Trophoblast cell (in vitro differentiated cells and primary cell): ENCODE data around the gene ADSS1.

Experiments used
- DNase-seq, 2 donors: peaks; one replicate each; pipeline ENCODE4 v3.0.0-alpha.2; 2016
- H2AFZ ChIP-seq: 2 replicates; pipeline ENCODE4 v1.6.1; 2013; ENCODE audit warnings: low read length, moderate library complexity, mild to moderate bottlenecking; ENCODE audit not compliant: insufficient read depth, poor library complexity
- H2AK5ac ChIP-seq: 2 replicates; pipeline ENCODE4 v1.6.1; 2013; ENCODE audit warnings: mild to moderate bottlenecking, low read length
- H2BK120ac ChIP-seq: 2 replicates; pipeline ENCODE4 v1.6.1; 2013; ENCODE audit warnings: low read length, mild to moderate bottlenecking, moderate library complexity; ENCODE audit not compliant: insufficient read depth, poor library complexity
- H2BK12ac ChIP-seq: 2 replicates; pipeline ENCODE4 v1.6.1; 2013; ENCODE audit warnings: mild to moderate bottlenecking, low read length, moderate library complexity
- H2BK5ac ChIP-seq: 2 replicates; pipeline ENCODE4 v1.6.1; 2013; ENCODE audit warnings: low read length, low read depth, moderate library complexity, mild to moderate bottlenecking; ENCODE audit not compliant: poor library complexity
- H3K14ac ChIP-seq: 2 replicates; pipeline ENCODE4 v1.6.1; 2013; ENCODE audit warnings: mild to moderate bottlenecking, low read length
- H3K18ac ChIP-seq: 2 replicates; pipeline ENCODE4 v1.6.1; 2013; ENCODE audit warnings: mild to moderate bottlenecking, low read length
- H3K23ac ChIP-seq: 2 replicates; pipeline ENCODE4 v1.6.1; 2013; ENCODE audit warnings: low read length
- H3K27ac ChIP-seq: 2 replicates; pipeline ENCODE4 v1.5.1; 2013; ENCODE audit warnings: low read depth, mild to moderate bottlenecking, inconsistent platforms, low read length, moderate library complexity
- H3K27me3 ChIP-seq: 2 replicates; pipeline ENCODE4 v1.6.1; 2013; ENCODE audit warnings: inconsistent platforms, mild to moderate bottlenecking, low read length, moderate library complexity; ENCODE audit not compliant: insufficient read depth
- H3K36me3 ChIP-seq, 2 experiments: 1 replicate in 1 of 2; 2 replicates in 1 of 2; pipeline ENCODE4 v1.6.1; 2013; ENCODE audit warnings: low read length in 2 of 2, mild to moderate bottlenecking in 2 of 2, moderate library complexity in 1 of 2; ENCODE audit not compliant: insufficient read depth in 2 of 2, control insufficient read depth in 1 of 2
- H3K4ac ChIP-seq: 2 replicates; pipeline ENCODE4 v1.6.1; 2013; ENCODE audit warnings: low read depth, mild to moderate bottlenecking, low read length, moderate library complexity
- H3K4me1 ChIP-seq, 2 experiments: 1 replicate in 1 of 2; 2 replicates in 1 of 2; pipeline ENCODE4 v1.6.1; 2013; ENCODE audit warnings: low read length in 2 of 2, mild to moderate bottlenecking in 2 of 2, moderate library complexity in 1 of 2; ENCODE audit not compliant: insufficient read depth in 2 of 2, control insufficient read depth in 1 of 2
- H3K4me2 ChIP-seq: 2 replicates; pipeline ENCODE4 v1.6.1; 2013; ENCODE audit warnings: inconsistent platforms, mild to moderate bottlenecking, low read length, moderate library complexity
- H3K4me3 ChIP-seq: 2 replicates; pipeline ENCODE4 v1.5.1; 2013; ENCODE audit warnings: mild to moderate bottlenecking, low read depth, low read length, inconsistent platforms
- H3K79me1 ChIP-seq: one replicate; pipeline ENCODE4 v1.6.1; 2013; ENCODE audit warnings: low read length
- H3K79me2 ChIP-seq: 2 replicates; pipeline ENCODE4 v1.6.1; 2013; ENCODE audit warnings: low read length, mild to moderate bottlenecking; ENCODE audit not compliant: control insufficient read depth, insufficient read depth, poor library complexity
- H3K9ac ChIP-seq: 2 replicates; pipeline ENCODE4 v1.6.1; 2013; ENCODE audit warnings: mild to moderate bottlenecking, low read length
- H3K9me3 ChIP-seq: 2 replicates; pipeline ENCODE4 v1.6.1; 2013; ENCODE audit warnings: low read depth, mild to moderate bottlenecking, control low read depth, inconsistent platforms, low read length; ENCODE audit not compliant: insufficient read depth
- H4K12ac ChIP-seq: 2 replicates; pipeline ENCODE4 v1.6.1; 2013; ENCODE audit warnings: low read depth, mild to moderate bottlenecking, low read length, moderate library complexity
- H4K8ac ChIP-seq: 2 replicates; pipeline ENCODE4 v1.6.1; 2013; ENCODE audit warnings: low read depth, mild to moderate bottlenecking, low read length, moderate library complexity
- H4K91ac ChIP-seq: one replicate; pipeline ENCODE4 v1.6.1; 2013; ENCODE audit warnings: low read depth, mild to moderate bottlenecking, low read length, moderate library complexity
- WGBS: extraction: QIAGEN DNeasy Blood & Tissue Kit; methylation state at CpG from one replicate; pipeline ENCODE4 v1.1.7; 2013; ENCODE audit warnings: missing lambda C conversion rate; ENCODE audit not compliant: insufficient read length, insufficient coverage; ENCODE audit errors: extremely low coverage; 5-methylcytosine and 5-hydroxymethylcytosine counted together

The ADSS1 gene

DNA sequence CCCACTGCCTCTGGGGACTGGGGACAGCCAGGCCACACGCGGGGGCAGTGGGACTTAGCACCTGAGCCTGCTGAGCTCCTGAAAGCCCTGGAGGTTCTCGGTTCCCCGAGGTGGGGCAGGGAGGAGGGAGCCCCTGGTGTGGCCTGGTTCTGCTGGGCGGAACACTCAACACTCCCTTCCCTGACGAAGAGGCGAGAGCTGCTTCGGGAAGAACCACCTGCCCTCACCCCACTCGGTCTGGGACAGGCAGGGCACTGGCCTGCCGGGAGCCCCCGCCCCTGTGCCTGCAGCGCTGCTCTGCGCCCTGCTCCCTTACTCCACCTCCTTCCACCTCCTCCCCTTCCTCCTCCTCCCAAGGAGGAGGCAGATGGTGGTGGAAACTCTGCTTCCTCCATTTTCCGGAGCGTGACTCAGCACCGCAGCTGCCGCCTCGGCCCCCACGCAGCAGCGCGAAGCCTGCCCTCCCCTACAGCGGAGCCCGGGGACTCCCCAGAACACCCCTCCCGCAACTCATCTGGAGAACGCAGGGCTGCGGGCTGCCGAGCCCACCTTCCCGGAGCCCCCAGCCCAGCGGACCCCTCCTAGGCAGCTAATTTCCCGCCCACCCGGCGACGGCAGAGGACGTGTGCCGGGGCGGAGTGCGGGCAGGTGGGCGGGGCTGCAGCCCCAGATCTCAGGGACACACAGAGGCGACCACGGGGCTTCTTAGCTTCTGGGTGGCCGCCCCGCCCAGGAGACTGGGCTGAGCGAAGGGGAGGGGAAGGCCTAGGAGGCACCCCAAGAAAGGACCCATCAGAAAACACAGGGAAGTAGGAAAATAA is 46.3 kb upstream of the ADSS1 start:
- H3K9ac ChIP-seq, result peak overlapping the region; percentile 80
- DNase-seq, result peak; percentile 71 to 81
- H3K23ac ChIP-seq, result no peak overlapping the region
- H3K36me3 ChIP-seq, result no peaks in the 10 kb centered on the region
- peaks cover 47 to 53% of the 10 kb centered on the region in 2 experiments for H3K4me1 ChIP-seq
- no peaks in the 10 kb centered on the region for H3K9me3 ChIP-seq
- peak overlapping the region; percentile 97 for H2BK5ac ChIP-seq
- H3K79me1 ChIP-seq, result peaks cover 58% of the 10 kb centered on the region
- peak overlapping the region; percentile 100 for H4K8ac ChIP-seq
- peak overlapping the region; percentile 96 for H3K27ac ChIP-seq
- H2BK120ac ChIP-seq, result peak overlapping the region; percentile 99
- H2AK5ac ChIP-seq, result peak overlapping the region; percentile 100
- H2AFZ ChIP-seq, result peak overlapping the region; percentile 95
- no peaks in the 10 kb centered on the region for H3K27me3 ChIP-seq
- peak overlapping the region; percentile 85 for H2BK12ac ChIP-seq
- no CpG with 5 or more reads among the region's 43 CpGs for WGBS
- H3K18ac ChIP-seq, result peak overlapping the region; percentile 85
- peak overlapping the region; percentile 72 for H3K4me2 ChIP-seq
- peak overlapping the region; percentile 46 for H3K4me3 ChIP-seq
- H3K14ac ChIP-seq, result peak overlapping the region; percentile 98
- H4K91ac ChIP-seq, result peak overlapping the region; percentile 99
- H3K4ac ChIP-seq, result peak overlapping the region; percentile 93
- H4K12ac ChIP-seq, result peak overlapping the region; percentile 97
- peaks cover 23% of the 10 kb centered on the region for H3K79me2 ChIP-seq

DNA sequence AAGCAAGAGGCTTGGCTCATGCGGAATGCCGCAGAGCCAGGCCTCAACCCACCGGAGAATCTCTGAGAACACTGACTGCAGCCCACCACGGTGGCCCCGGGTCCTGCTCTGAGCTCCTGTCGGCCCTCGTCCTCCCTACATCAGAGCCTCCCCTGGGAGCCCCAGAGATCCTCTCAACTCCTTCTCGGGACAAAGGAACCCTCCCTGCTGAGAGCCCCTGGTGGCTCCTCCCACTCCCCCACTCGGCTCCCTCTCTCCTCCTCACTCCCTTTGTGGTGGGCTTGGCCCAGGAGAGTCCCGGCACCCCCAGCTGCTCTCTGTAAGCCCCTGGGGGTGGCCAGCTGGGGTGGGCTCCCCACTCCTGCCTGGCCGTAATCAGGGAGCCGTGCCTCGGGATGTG is 45.7 kb upstream of the ADSS1 start:
- H3K4me2 ChIP-seq, result peak overlapping the region; percentile 72
- no peaks in the 10 kb centered on the region for H3K36me3 ChIP-seq
- peak overlapping the region; percentile 85 for H2BK12ac ChIP-seq
- H2AK5ac ChIP-seq, result peak overlapping the region; percentile 87
- H2BK120ac ChIP-seq, result peak overlapping the region; percentile 99
- H4K91ac ChIP-seq, result peak overlapping the region; percentile 99
- no peak overlapping the region for H3K23ac ChIP-seq
- H2AFZ ChIP-seq, result peak overlapping the region; percentile 46
- peaks cover 52 to 55% of the 10 kb centered on the region in 2 experiments for H3K4me1 ChIP-seq
- peak overlapping the region; percentile 85 for H3K18ac ChIP-seq
- peak overlapping the region; percentile 93 for H3K4ac ChIP-seq
- H3K79me2 ChIP-seq, result peaks cover 24% of the 10 kb centered on the region
- H3K4me3 ChIP-seq, result no peak overlapping the region
- H3K9ac ChIP-seq, result no peak overlapping the region
- H3K9me3 ChIP-seq, result no peaks in the 10 kb centered on the region
- peaks cover 63% of the 10 kb centered on the region for H3K79me1 ChIP-seq
- peak overlapping the region; percentile 100 for H4K8ac ChIP-seq
- peak overlapping the region; percentile 96 for H3K27ac ChIP-seq
- peak overlapping the region; percentile 97 for H2BK5ac ChIP-seq
- peak overlapping the region; percentile 98 for H3K14ac ChIP-seq
- no CpG with 5 or more reads among the region's 13 CpGs for WGBS
- DNase-seq, result no peak
- H4K12ac ChIP-seq, result peak overlapping the region; percentile 97
- H3K27me3 ChIP-seq, result no peaks in the 10 kb centered on the region

DNA sequence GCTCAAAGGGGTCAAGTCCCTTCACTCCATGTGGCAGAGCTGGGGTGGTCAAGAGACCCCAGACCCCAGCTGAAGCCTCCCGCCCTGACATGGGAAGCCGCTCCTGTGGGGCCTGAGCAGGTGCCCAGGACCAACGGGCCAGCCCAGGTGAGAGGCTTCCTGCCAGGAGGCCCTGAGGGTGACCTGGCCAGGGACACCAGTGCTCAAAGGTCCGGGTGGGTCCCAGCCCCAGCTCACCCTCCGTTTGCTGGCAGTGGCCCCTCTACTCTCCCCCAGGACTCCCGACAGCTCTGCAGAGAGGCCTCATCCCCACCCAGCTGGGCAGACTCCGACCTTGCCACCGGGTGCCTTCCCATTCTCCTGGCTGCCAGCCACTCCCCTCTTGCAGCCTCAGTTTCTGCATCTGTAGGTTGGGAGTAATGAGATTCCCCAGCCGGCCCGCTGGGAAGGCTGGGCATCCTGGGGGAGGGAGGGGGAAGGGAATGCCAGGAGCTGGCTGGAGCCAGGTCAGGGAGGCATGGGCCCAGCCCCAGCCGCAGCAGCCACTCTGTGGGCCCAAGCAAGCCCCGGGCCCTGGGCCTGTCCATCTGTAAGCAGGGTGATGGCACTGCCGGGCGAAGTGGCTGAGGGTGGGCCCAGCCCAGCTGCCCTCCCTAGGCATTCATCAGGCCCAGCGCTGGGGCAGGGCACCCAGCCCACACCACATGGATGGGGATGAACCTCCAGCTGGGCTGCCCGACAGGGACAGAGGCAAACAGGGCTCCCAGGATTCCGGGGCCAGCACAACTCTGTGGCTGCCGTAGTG is 44.9 kb upstream of the ADSS1 start:
- H3K14ac ChIP-seq, result peak overlapping the region; percentile 98

DNA sequence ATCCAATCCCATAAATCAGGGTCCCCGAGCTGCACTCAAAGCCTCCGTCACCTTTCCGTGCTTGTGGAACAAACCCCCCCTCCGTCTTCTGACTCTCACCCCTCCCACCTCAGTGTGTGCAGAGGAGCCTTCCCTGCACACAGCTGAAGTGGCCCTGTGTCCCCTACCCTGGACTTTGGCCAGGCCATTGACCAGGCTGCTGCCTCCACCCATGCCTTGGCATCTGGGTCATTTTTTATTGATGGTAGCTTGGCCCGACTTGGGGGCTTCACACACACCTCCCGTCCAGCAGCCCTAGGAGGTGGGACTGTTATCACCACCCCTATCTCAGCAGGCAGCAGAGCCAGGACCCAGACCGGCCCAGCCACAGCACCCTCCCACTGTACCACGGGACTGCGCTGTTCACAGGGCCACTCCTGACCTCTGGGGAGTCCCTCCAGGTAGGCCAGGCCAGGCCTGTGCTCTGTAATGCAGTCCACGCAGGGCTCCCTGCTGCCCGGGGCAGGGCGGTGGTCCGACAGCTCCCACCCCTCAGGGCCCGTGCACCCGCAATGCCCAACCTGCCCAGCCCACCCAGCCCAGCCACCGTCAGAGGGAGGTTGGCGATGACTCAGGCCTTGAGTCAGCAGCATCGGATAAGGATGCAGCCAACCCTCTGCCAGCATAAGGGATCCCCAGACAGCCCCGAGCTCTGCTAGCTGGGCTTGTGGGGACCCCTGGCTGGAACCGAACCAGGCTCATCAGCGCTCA is 43.8 kb upstream of the ADSS1 start:
- Histone ChIP-seq H2BK5ac (peak overlapping the region; percentile 93), H3K4me3 (no peak overlapping the region), H2AFZ (peak overlapping the region; percentile 4), H3K27me3 (no peaks in the 10 kb centered on the region), H4K8ac (peak overlapping the region; percentile 81), H3K18ac (peak overlapping the region; percentile 77), H3K9me3 (no peaks in the 10 kb centered on the region), H4K91ac (peak overlapping the region; percentile 99), H3K14ac (peak overlapping the region; percentile 98), H3K79me1 (peaks cover 70% of the 10 kb centered on the region), H2AK5ac (peak overlapping the region; percentile 90), H3K4me2 (peak overlapping the region; percentile 70), H2BK120ac (peak overlapping the region; percentile 92), H3K4ac (peak overlapping the region; percentile 66), H3K36me3 (no peaks in the 10 kb centered on the region), H3K9ac (no peak overlapping the region), H3K79me2 (peaks cover 27% of the 10 kb centered on the region), H3K4me1 (peaks cover 61 to 66% of the 10 kb centered on the region in 2 experiments), H3K23ac (no peak overlapping the region), H3K27ac (peak overlapping the region; percentile 97), H4K12ac (peak overlapping the region; percentile 68), H2BK12ac (peak overlapping the region; percentile 95)
- no CpG with 5 or more reads among the region's 21 CpGs for WGBS
- DNase-seq, result peak; percentile 57 to 63

More for the DNA sequence above, 44.9 kb upstream of the ADSS1 start:
- peak overlapping the region; percentile 14 for H4K8ac ChIP-seq
- H2BK5ac ChIP-seq, result peak overlapping the region; percentile 97
- peak overlapping the region; percentile 85 for H2BK12ac ChIP-seq
- WGBS, result no CpG with 5 or more reads among the region's 18 CpGs
- DNase-seq, result no peak
- peaks cover 69% of the 10 kb centered on the region for H3K79me1 ChIP-seq
- H2BK120ac ChIP-seq, result peak overlapping the region; percentile 99
- H2AK5ac ChIP-seq, result peak overlapping the region; percentile 87
- H3K18ac ChIP-seq, result peak overlapping the region; percentile 85
- peak overlapping the region; percentile 97 for H4K12ac ChIP-seq
- H3K4me3 ChIP-seq, result no peak overlapping the region
- H4K91ac ChIP-seq, result peak overlapping the region; percentile 99
- no peak overlapping the region for H3K4me2 ChIP-seq
- no peaks in the 10 kb centered on the region for H3K36me3 ChIP-seq
- H3K79me2 ChIP-seq, result peaks cover 27% of the 10 kb centered on the region
- H3K27me3 ChIP-seq, result no peaks in the 10 kb centered on the region
- H2AFZ ChIP-seq, result no peak overlapping the region
- H3K9ac ChIP-seq, result no peak overlapping the region
- no peaks in the 10 kb centered on the region for H3K9me3 ChIP-seq
- H3K27ac ChIP-seq, result no peak overlapping the region
- H3K4ac ChIP-seq, result peak overlapping the region; percentile 44
- peaks cover 58 to 61% of the 10 kb centered on the region in 2 experiments for H3K4me1 ChIP-seq
- no peak overlapping the region for H3K23ac ChIP-seq
